Testis (tissue), 2 donors: ENCODE results near the gene DLG2.

Experiments used
- POLR2A ChIP-seq: fragments of 450-650 bp; IDR thresholded peaks from one replicate; pipeline ENCODE4 v1.6.1; 2017; ENCODE audit warnings: antibody characterized with exemption, mild to moderate bottlenecking, moderate library complexity
- TF ChIP-seq, protein P1 (sequence below), 3 experiments: fragments of 450-650 bp in 2 of 3; fragments of 200-600 bp in 1 of 3; sonication (generic) in 1 of 3; IDR thresholded peaks; one replicate each; pipeline ENCODE4 v1.5.1; 2016 to 2019; ENCODE audit warnings: antibody characterized with exemption in 3 of 3, mild to moderate bottlenecking in 2 of 3, moderate library complexity in 1 of 3

DNA sequence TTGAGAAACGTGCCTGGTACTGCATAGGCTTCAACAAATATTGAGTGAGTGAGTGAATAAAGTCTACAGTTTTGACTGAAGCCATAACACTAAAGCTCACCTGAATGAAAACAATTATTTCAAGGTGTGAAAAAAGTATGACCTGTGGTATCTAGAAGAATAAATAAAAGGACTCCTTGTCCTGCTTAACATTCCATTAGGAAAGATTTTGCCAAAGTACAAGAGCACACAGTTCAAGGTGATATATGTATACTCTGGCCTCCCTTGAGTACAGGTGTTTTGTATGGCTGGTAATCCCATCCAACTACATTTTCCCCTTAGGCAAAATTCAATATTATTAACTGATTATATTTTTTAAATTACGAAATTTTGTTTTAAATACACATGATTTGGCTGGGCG, 39.5 kb upstream of the DLG2 start:
- TF ChIP-seq POLR2A, result no peak
- TF ChIP-seq, protein P1, sequence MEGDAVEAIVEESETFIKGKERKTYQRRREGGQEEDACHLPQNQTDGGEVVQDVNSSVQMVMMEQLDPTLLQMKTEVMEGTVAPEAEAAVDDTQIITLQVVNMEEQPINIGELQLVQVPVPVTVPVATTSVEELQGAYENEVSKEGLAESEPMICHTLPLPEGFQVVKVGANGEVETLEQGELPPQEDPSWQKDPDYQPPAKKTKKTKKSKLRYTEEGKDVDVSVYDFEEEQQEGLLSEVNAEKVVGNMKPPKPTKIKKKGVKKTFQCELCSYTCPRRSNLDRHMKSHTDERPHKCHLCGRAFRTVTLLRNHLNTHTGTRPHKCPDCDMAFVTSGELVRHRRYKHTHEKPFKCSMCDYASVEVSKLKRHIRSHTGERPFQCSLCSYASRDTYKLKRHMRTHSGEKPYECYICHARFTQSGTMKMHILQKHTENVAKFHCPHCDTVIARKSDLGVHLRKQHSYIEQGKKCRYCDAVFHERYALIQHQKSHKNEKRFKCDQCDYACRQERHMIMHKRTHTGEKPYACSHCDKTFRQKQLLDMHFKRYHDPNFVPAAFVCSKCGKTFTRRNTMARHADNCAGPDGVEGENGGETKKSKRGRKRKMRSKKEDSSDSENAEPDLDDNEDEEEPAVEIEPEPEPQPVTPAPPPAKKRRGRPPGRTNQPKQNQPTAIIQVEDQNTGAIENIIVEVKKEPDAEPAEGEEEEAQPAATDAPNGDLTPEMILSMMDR (IDR thresholded peaks at IDR 0.05), result no peak
